ENCODE data around the gene HYLS1. TPM values are rescaled to one million over a fixed set of nuclear protein-coding genes. Genes with fewer than 3 reads are reported as not detected.

The HYLS1 gene
- total and polyA plus RNA-seq, 10 of the 15 experiments (the other 5 are each of a cell fraction or from before 2014, with no cell fraction given), result 11.7 to 35.1 (median 17.6) TPM

DNA sequence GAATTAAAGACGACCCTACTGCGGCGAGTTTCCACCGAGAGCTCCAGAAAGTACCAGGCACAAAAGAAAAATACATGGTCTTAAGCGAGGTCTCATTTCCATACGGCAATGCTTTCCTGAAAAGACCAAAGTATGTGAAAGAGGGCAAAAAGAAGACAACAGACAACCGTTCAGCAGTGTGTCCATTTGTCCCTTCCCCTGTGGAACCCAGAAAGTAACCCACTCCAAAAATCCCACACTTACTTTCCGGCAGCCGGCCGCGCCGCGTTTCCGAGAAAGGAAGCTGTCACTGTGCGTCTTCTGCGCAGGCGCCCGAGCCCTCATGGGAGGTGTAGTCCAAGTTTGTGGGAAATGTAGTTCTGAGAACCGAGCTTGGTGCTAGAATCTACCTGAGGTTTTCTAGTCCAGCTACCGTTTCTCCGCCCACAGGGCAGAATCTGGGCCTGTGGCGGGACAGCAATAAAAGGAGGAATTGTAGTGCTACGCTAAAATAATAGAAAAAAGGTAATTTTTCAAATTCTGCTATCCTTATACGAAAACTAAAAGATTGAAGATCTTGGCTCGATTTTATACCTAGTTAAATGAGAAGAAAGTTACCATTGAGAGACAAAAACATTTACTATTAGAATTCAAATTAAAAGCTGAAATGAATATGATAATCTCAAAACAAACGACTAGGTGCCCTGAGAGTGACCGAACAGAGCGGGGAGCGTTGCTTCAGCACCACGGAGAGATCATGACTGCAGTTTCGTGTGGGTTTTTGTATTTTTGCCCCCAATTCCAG lies 15.7 kb downstream of the HYLS1 start, which contains the start of gene PUS3:
TSS of gene PUS3 (minus strand) at position 280 of the 784 bp plus-strand sequence. CDS start 6,922 bp downstream, outside the sequence.
- H3K27me3 ChIP-seq (replicated peaks in 1 of 2; ENCODE audit: control insufficient read depth in 2 of 2, insufficient read depth in 2 of 2, low read length in 1 of 2), result peaks cover 3 to 6% of the 10 kb centered on the region in 2 experiments; a peak in 3 of 4 replicates
- peaks cover 8% of the 10 kb centered on the region for H3K79me2 ChIP-seq (ENCODE audit: control insufficient read depth, insufficient read depth, low read length)
- H3K9ac ChIP-seq (ENCODE audit: control insufficient read depth, insufficient read depth, low read length), result peak within 1 kb of the TSS; percentile 79
- ChIA-PET CTCF (interaction anchor here (0.9 to 1.7 kb wide), 5 partner anchors 12 to 291 kb away, joined by 3 to 10 read pairs (median 4); partner anchors contain the start of gene HYLS1), SMC1A (ENCODE audit: uncharacterized antibody, unreplicated experiment) (interaction anchor here (0.9 to 1.7 kb wide), 4 partner anchors 10 to 25 kb away, joined by 3 to 5 read pairs (median 4); partner anchors contain the start of gene HYLS1), POLR2A (interaction anchor here (0.5 to 2.1 kb wide), 5 partner anchors 14 to 312 kb away, joined by 3 to 13 read pairs (median 4); partner anchors contain the start of genes HYLS1 and STT3A), RAD21 (ENCODE audit: unreplicated experiment) (interaction anchor here (1.0 kb wide), 3 partner anchors 9 to 15 kb away, joined by 3 to 8 read pairs (median 4); partner anchors contain the start of gene HYLS1)
- ATAC-seq, result peak; percentile 99
- peak within 1 kb of the TSS; percentile 89 for H2AFZ ChIP-seq (ENCODE audit: control insufficient read depth, low read depth, low read length)
- peaks cover 4% of the 10 kb centered on the region; the same call in 1 of the 2 replicates for H3K4me1 ChIP-seq (ENCODE audit: control insufficient read depth, insufficient read depth, low read length)
- peak within 1 kb of the TSS; percentile 84 for H3K4me3 ChIP-seq
- FAIRE-seq, result peak; percentile 90
- peak within 1 kb of the TSS; percentile 64 for H3K27ac ChIP-seq (ENCODE audit: control insufficient read depth, insufficient read depth)
- peaks cover 1% of the 10 kb centered on the region; the same call in 2 of the 3 replicates for H3K9me3 ChIP-seq (replicated peaks; ENCODE audit: control insufficient read depth, insufficient read depth, low read length)
- H3K36me3 ChIP-seq (ENCODE audit: control insufficient read depth in 2 of 2, insufficient read depth in 2 of 2, low read length in 1 of 2), result peaks cover 4 to 14% of the 10 kb centered on the region in 2 experiments
- 11% methylated on average over 31 of the region's 31 CpGs for WGBS (ENCODE audit: insufficient coverage, insufficient replicate concordance, low lambda C conversion rate, missing lambda C conversion rate)
- DNase-seq (ENCODE audit: low read depth, low spot score), result peak; percentile 52
- no TSS peak for BruUV-seq (replicated peaks)
- in situ Hi-C loops (cut with MboI) (no loop called here), intact Hi-C loops (cut with micrococcal nuclease; ENCODE audit: unreplicated experiment) (no loop called here)
- peak within 1 kb of the TSS; percentile 45 for H3K4me2 ChIP-seq (ENCODE audit: control insufficient read depth, insufficient read depth)
- H4K20me1 ChIP-seq (ENCODE audit: control insufficient read depth, insufficient read depth), result no peaks in the 10 kb centered on the region
- TF ChIP-seq CHD2 (IDR thresholded peaks at IDR 0.05; ENCODE audit: borderline replicate concordance, low read depth, low read length), result peak; percentile 43; the same call in 1 of the 2 replicates
- TF ChIP-seq SMAD5 (IDR thresholded peaks at IDR 0.05; ENCODE audit: low read depth), result peak; percentile 82
- TF ChIP-seq LARP7 (IDR thresholded peaks at IDR 0.05), result no peak
- TF ChIP-seq, protein P1, sequence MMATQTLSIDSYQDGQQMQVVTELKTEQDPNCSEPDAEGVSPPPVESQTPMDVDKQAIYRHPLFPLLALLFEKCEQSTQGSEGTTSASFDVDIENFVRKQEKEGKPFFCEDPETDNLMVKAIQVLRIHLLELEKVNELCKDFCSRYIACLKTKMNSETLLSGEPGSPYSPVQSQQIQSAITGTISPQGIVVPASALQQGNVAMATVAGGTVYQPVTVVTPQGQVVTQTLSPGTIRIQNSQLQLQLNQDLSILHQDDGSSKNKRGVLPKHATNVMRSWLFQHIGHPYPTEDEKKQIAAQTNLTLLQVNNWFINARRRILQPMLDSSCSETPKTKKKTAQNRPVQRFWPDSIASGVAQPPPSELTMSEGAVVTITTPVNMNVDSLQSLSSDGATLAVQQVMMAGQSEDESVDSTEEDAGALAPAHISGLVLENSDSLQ (IDR thresholded peaks at IDR 0.05), result peak; percentile 13; the same call in 1 of the 2 replicates
- TF ChIP-seq, protein P2, sequence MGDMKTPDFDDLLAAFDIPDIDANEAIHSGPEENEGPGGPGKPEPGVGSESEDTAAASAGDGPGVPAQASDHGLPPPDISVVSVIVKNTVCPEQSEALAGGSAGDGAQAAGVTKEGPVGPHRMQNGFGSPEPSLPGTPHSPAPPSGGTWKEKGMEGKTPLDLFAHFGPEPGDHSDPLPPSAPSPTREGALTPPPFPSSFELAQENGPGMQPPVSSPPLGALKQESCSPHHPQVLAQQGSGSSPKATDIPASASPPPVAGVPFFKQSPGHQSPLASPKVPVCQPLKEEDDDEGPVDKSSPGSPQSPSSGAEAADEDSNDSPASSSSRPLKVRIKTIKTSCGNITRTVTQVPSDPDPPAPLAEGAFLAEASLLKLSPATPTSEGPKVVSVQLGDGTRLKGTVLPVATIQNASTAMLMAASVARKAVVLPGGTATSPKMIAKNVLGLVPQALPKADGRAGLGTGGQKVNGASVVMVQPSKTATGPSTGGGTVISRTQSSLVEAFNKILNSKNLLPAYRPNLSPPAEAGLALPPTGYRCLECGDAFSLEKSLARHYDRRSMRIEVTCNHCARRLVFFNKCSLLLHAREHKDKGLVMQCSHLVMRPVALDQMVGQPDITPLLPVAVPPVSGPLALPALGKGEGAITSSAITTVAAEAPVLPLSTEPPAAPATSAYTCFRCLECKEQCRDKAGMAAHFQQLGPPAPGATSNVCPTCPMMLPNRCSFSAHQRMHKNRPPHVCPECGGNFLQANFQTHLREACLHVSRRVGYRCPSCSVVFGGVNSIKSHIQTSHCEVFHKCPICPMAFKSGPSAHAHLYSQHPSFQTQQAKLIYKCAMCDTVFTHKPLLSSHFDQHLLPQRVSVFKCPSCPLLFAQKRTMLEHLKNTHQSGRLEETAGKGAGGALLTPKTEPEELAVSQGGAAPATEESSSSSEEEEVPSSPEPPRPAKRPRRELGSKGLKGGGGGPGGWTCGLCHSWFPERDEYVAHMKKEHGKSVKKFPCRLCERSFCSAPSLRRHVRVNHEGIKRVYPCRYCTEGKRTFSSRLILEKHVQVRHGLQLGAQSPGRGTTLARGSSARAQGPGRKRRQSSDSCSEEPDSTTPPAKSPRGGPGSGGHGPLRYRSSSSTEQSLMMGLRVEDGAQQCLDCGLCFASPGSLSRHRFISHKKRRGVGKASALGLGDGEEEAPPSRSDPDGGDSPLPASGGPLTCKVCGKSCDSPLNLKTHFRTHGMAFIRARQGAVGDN (IDR thresholded peaks at IDR 0.05), result no peak
- TF ChIP-seq HCFC1 (IDR thresholded peaks at IDR 0.05; ENCODE audit: low read length), result peak; percentile 89
- 0 out of 2 replicates have a peak, but pooled peaks have one; percentile 20 for TF ChIP-seq IRF4 (IDR thresholded peaks at IDR 0.05; ENCODE audit: low read depth, low read length)
- TF ChIP-seq MAX (IDR thresholded peaks at IDR 0.05; ENCODE audit: low read depth, low read length), result peak; percentile 46; the same call in 1 of the 2 replicates
- peak; percentile 87 for TF ChIP-seq CREB1 (IDR thresholded peaks at IDR 0.05; ENCODE audit: low read depth)
- TF ChIP-seq IKZF1 (conservative IDR thresholded peaks at IDR 0.05), result peak; percentile 82
- TF ChIP-seq MYB (IDR thresholded peaks at IDR 0.05; ENCODE audit: borderline replicate concordance, low read depth, low read length), result no peak
- TF ChIP-seq, protein P3, sequence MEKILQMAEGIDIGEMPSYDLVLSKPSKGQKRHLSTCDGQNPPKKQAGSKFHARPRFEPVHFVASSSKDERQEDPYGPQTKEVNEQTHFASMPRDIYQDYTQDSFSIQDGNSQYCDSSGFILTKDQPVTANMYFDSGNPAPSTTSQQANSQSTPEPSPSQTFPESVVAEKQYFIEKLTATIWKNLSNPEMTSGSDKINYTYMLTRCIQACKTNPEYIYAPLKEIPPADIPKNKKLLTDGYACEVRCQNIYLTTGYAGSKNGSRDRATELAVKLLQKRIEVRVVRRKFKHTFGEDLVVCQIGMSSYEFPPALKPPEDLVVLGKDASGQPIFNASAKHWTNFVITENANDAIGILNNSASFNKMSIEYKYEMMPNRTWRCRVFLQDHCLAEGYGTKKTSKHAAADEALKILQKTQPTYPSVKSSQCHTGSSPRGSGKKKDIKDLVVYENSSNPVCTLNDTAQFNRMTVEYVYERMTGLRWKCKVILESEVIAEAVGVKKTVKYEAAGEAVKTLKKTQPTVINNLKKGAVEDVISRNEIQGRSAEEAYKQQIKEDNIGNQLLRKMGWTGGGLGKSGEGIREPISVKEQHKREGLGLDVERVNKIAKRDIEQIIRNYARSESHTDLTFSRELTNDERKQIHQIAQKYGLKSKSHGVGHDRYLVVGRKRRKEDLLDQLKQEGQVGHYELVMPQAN (conservative IDR thresholded peaks at IDR 0.05), result peak; percentile 83
- TF ChIP-seq, protein P4, sequence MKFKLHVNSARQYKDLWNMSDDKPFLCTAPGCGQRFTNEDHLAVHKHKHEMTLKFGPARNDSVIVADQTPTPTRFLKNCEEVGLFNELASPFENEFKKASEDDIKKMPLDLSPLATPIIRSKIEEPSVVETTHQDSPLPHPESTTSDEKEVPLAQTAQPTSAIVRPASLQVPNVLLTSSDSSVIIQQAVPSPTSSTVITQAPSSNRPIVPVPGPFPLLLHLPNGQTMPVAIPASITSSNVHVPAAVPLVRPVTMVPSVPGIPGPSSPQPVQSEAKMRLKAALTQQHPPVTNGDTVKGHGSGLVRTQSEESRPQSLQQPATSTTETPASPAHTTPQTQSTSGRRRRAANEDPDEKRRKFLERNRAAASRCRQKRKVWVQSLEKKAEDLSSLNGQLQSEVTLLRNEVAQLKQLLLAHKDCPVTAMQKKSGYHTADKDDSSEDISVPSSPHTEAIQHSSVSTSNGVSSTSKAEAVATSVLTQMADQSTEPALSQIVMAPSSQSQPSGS (IDR thresholded peaks at IDR 0.05; ENCODE audit: low read length), result no peak
- TF ChIP-seq KAT2A (conservative IDR thresholded peaks at IDR 0.05; ENCODE audit: control insufficient read depth, low read depth, low read length), result no peak
